Activated CD4-positive, CD25-positive, alpha-beta regulatory T cell treated with anti-CD3 and anti-CD28 coated beads, Interleukin-2, amount 50 U/mL, for 72 hours (primary cell): ENCODE results near the gene IQCK.

Experiments used
- DNase-seq: peaks from one replicate; pipeline ENCODE4 v3.0.0; 2021

IQCK gene

GRCh38 chr16:19841184-19841583, 123.1 kb downstream of the IQCK start:
- DNase-seq = no peak

DNA sequence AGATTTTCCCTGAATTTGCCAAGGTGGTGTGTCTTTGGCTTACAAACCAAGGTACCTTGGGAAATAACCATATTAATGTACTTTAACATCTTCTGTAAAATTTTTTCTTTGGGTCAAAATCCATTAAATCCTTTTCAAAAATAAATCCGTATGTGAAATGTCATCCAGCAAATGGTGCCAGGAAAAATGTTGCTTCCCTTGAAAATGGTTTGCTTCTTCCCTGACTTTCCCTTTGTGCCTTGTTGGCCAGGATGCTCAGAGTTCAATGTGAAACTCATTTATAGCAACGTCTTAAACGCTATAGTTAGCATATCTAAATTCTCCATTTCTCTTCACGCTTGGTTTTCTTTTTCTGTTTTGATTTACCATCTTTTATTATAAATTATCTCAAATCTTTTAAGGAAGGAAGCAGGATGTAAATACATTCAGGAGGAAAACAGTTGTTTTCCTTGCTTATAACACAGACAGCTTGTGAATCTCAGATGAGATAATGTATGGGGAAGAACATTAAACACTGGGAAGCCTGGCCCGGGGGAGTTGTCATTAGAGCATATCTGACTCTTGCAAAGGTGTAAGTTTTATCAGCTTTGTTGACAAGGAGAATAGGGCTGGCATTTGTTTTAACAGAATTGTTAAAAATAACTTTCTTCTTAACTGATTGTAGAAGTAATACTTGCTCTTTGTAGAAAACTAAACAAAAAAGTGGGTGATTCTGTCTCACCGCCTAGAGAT, 124.5 kb downstream of the IQCK start:
- DNase-seq = no peak

GRCh38 chr16:19843371-19843770, 125.3 kb downstream of the IQCK start:
- DNase-seq = no peak

- DNase-seq = no peak
Measured at GRCh38 chr16:19844945-19845641, 127.0 kb downstream of the IQCK start.

GRCh38 chr16:19846436-19846835, 128.4 kb downstream of the IQCK start:
- DNase-seq = no peak

- no peak for DNase-seq
Measured at GRCh38 chr16:19848756-19849155, 130.7 kb downstream of the IQCK start.

- no peak for DNase-seq
Measured at GRCh38 chr16:19850131-19850817, 132.2 kb downstream of the IQCK start.

DNA sequence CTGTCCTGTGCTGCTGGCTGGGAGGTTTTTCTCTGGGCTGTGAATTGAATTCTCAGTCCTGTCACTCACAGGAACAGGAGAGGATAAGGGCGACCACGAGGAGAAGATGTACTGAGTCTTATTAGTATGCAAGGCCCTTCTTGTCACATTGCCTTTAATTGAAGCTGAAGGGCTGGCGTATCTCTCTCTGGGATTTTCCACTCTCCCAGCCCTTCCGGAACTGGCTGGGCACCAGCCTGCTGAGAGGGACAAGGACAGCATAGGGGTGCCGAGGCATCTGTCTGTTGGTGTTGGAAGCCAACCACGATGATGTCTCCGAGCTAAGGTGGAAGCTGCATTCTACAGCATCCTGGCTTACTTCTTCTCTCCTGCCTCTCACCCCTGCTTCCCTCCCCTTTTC, 133.4 kb downstream of the IQCK start:
- DNase-seq = no peak

- DNase-seq = no peak
Measured at GRCh38 chr16:19853132-19853741, 135.2 kb downstream of the IQCK start.

GRCh38 chr16:19853742-19854542, 135.9 kb downstream of the IQCK start:
- no peak for DNase-seq

DNA sequence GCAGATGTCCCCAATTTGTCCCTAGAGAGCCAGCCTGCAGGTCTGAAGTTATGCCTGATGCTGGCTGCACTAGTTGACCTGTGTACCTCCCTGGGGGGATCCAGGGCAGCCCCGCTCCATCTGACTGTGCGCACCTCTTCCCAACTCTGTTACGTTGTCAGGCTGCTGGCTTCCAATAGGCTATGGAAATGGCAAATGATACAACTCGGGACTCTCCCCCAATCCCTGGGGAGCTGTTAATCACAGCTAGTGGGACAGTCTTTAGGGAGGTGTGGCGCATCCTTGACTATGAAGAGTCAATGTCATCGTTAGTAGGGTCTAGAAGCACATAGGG, 136.4 kb downstream of the IQCK start:
- DNase-seq = no peak

- DNase-seq = no peak
Measured at GRCh38 chr16:19856120-19856519, 138.0 kb downstream of the IQCK start.

GRCh38 chr16:19857593-19858339, 139.7 kb downstream of the IQCK start:
- no peak for DNase-seq

DNA sequence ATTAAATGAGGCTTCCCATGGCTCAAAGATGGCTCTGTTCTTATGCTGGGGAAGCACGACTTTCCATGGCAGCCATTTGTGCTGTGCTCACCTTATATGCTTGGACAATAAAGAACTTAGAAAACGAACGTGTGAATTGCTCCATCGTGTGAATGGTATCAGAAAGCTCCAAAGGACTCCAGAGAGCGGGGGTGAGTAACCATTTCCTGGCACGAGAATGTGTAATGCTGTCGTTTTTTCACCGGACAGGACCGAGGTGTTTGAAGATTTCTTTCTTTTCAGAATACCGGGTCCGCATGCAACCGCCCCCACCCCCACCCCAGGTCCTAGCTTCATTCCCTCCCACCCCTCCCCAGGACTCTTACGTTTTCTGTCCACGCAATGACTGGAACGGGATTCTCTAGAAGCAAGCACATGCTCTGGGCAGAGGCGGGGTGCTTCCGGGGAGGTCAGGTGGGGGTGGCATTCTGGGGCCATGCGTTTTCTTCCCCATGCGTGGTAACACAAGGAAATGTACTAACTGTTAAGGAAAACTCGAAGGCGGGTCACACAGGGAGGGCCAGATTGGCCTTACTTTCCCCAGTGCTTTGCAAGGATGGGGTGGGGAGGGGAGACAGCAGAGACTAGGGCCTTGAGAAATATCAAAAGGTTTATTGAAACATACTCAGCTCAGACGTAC, 140.4 kb downstream of the IQCK start:
- DNase-seq = no peak

GRCh38 chr16:19859166-19859565, 141.1 kb downstream of the IQCK start:
- no peak for DNase-seq

DNA sequence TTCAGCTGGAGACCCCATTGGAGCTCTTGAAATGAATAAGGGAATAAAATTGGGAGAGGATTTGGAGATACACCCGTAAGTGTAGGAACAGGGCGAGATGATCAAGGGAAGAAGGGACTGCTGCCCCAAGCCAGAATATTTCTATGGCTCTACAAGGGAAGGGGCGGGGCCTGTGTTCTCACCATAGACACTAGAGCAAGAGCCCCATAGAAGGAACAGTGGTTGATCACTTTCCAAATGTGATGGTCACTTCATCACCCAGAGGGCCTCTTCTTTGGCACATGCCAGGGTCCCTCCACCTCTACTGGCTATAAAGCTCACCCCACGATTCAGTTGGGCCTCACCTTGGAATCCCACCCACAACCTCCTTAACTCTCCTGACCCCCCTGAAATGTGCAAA, 141.5 kb downstream of the IQCK start:
- DNase-seq = no peak

- no peak for DNase-seq
Measured at GRCh38 chr16:19860166-19861041, 142.3 kb downstream of the IQCK start.

GRCh38 chr16:19861133-19861532, 143.1 kb downstream of the IQCK start:
- DNase-seq = no peak

DNA sequence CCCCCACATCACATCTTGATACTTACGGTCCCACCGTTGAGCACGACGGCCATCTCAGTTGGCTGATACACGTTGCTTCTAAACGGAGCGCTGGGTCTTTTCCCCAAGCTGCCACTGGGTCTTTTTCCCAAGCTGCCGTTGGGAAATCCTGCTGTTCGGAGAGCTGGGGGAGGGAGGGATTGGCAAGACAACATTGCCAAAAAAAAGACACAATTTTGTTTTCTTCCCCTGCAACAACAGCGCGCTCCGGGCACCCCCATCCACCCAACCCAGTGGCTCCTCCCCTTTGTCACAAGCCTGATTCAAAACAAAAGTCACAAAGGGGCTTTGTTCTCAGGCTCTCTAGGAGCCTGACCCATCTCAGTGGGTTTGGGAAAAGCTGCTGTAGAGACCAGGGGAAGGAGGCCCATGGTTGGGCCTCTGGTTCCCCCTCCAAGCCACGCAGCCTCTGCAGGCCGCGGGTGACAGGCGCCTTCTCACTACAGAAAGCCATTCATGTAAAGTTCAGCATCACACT, 143.8 kb downstream of the IQCK start:
- no peak for DNase-seq

- DNase-seq = no peak
Measured at GRCh38 chr16:19863990-19864389, 145.9 kb downstream of the IQCK start.
